ENCODE results near the gene CDH13.

CDH13 gene

GRCh38 chr16:83345846-83346640 is 719.3 kb downstream of the CDH13 start:
- no peak for DNase-seq (ENCODE audit: low read depth in 2 of 2)

GRCh38 chr16:83348991-83349390 is 722.2 kb downstream of the CDH13 start:
- no peak for DNase-seq (ENCODE audit: low read depth in 2 of 2)

- no peak for DNase-seq (ENCODE audit: low read depth in 2 of 2)
Measured at GRCh38 chr16:83350481-83350880, 723.7 kb downstream of the CDH13 start.

DNA sequence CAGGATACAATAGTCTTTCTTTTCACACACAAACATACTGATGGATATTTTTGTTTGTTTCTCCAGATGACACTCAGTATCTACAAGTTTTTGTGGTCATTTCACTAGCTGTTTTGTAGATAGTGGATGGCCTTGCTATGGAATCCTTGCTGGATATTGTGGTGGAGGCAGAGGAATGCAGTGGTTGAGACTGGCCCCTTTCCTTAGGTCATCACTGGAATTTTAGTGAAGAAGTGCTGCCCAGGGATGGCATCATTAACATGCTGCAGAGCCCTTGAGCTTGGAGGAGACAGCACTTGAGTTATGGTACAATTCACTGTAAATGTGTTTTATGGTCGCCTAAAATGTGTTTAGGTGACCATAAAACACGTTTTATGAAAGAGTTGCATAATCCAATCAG is 725.1 kb downstream of the CDH13 start:
- DNase-seq (ENCODE audit: low read depth in 2 of 2): no peak

- DNase-seq (ENCODE audit: low read depth in 2 of 2): no peak
Measured at GRCh38 chr16:83353241-83353640, 726.5 kb downstream of the CDH13 start.

DNA sequence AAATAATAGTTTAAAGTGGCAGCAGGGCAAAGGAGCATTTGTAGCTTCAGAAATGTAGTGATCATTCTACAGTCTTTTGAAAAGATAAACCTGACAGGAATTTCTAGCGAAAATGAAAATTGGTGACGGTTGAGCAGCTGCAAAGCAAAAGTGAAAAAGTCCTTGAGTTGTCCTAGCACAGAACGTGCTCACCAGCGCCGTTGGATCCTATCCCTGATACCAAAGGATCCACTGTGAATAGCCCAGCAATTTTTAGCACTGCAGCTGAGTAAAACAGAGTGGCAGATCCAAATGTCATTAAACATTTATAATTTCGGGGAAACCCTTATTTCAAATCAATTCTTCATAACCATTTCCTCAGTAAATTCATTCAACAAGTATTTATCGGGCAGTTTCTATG is 727.2 kb downstream of the CDH13 start:
- DNase-seq (ENCODE audit: low read depth in 2 of 2): no peak

DNA sequence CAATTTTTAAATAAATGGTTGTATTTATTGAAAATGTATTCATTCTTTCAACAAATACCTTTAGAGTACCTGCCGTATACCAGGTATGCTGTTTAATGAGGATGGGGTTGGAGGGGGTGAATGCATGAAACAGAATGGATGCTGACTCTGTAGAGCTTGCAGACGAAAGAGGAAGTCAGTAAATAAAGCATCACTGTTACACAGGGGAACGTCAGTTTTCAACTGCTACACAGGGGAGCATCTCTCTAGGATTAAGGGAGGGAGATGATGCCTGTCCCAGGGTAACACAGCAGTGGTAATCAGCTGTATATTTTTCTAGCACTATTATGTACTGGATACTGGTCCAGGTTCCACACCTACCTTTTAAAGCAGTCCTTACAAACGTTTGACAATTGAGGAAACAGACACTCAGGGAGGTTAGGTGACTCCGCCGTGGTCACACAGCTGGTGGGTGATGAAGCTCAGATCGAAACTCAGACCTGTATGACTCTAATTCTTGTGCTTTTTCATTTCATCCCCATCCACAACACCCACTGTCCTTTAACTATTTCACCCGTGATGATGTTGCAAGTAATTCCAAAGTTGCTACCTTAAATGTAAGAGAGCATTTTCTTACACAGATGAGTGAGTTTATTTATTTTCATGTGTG is 728.9 kb downstream of the CDH13 start:
- no peak for DNase-seq (ENCODE audit: low read depth in 2 of 2)

DNA sequence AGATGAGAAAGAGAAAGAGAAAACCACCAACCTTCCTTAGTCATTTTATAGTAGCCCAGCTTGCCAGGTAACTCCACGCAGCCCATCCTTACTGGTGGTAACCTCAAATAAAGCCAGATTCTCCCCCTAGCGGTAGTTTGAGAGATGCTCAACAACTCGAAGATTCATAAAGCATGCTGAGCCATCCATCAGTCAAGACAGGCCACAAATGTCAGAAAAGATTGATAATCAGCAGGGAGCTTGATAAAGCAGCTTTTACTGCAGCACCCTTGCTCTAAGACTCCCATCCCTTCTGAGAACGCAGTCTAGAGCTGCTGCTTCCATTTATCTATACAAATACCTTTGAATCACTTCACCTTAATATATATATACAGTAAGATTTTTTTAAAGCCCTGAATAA is 729.5 kb downstream of the CDH13 start:
- DNase-seq (ENCODE audit: low read depth in 2 of 2): no peak

- no peak for DNase-seq (ENCODE audit: low read depth in 2 of 2)
Measured at GRCh38 chr16:83356986-83357385, 730.2 kb downstream of the CDH13 start.

DNA sequence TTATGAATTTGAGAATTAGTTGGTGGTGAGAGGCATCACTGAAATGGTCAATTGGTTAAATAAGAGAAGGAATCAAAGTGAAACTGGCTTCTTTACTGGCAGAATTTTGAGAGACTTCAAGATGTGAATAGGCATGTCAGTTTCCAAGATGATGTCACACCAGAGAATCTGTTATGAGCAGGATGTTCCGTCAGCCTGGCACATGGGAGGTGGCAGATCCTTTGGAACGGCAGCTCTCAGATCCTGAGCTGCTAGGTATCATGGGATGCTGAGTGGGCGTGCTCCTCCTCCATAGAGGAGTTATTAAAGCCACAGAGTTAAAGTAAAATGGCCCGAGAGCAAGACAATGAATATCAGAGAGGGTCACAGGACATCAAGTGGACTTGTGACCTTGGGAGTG is 736.8 kb downstream of the CDH13 start:
- DNase-seq (ENCODE audit: low read depth in 2 of 2): no peak

DNA sequence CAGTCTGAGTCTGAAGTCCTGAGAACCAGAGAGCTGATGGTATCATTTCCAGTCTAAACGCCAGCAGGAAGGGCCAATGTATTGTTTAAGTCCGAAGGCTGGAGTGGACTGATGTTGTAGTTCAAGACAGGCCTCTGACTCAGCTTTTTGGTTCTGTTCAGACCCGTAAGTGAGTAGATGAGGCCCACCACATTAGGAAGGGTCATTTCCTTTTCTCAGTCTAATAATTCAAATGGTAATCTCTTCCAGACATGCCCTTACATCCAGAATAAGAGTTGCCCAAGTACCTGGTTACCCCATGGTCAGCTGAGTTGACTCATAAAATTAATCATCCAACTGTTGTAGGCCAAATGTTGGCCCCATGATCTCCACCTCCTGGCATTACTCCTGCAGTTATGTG is 738.4 kb downstream of the CDH13 start:
- no peak for DNase-seq (ENCODE audit: low read depth in 2 of 2)

- DNase-seq (ENCODE audit: low read depth in 2 of 2): no peak
Measured at GRCh38 chr16:83366228-83366627, 739.5 kb downstream of the CDH13 start.

- no peak for DNase-seq (ENCODE audit: low read depth in 2 of 2)
Measured at GRCh38 chr16:83374979-83375378, 748.2 kb downstream of the CDH13 start.

GRCh38 chr16:83389751-83390150 is 763.0 kb downstream of the CDH13 start:
- no peak for DNase-seq (ENCODE audit: low read depth in 2 of 2)

GRCh38 chr16:83390759-83391158 is 764.0 kb downstream of the CDH13 start:
- no peak for DNase-seq (ENCODE audit: low read depth in 2 of 2)

DNA sequence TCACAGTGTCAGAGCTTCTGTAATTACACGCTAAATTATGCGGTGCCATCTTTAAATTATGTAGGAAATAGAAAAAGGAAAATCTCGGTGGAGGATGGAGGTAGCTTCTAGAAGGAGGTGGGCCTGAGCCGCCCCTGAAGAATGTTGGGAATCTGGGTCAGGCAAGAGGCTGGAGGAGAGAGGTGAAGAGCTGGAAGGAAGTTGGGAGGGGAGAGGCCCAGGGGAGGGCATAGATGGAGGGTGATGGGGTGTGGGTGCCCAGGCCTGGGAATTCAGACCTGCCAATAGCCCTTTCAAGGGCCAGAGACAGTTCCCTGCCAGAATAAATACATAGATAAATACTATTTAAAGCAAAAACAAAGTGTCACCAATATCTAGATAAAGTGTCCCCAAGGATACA is 766.0 kb downstream of the CDH13 start:
- DNase-seq (ENCODE audit: low read depth in 2 of 2): no peak

GRCh38 chr16:83393196-83393981 is 766.6 kb downstream of the CDH13 start:
- DNase-seq (ENCODE audit: low read depth in 2 of 2): no peak

DNA sequence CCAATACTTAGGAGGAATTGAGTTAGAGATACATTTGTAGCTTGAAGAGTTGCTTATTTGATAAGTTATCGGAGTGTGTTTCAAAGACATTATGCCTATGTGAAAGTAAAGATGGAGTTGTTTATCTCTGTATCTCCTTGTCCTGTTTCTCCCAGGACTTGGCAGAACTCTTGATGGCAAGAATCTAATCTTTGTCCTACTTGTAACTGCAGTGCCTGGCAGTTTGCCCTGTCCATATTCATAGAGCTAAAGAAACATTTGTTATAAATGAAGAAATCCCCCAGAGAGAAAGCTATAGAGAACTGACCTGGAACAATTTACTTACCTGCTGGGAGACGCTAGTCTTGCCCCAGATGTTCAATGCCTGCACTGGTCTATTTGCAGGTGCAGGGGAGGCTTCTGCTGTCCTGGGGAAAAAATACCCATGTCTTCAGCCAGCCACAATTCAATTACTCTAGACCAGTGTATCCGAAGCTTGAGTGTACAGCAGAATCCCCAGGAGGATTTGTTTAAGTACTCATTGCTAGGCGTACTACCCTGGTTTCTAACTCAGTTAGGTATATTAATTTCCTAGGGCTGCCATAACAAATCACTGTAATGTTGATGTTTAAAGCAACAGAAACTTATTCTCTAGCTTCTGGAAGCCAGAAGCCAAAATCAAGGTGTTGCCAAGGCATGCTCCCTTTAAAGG is 771.0 kb downstream of the CDH13 start:
- DNase-seq (ENCODE audit: low read depth in 2 of 2): no peak

GRCh38 chr16:83400234-83400633 is 773.5 kb downstream of the CDH13 start:
- DNase-seq (ENCODE audit: low read depth in 2 of 2): no peak

DNA sequence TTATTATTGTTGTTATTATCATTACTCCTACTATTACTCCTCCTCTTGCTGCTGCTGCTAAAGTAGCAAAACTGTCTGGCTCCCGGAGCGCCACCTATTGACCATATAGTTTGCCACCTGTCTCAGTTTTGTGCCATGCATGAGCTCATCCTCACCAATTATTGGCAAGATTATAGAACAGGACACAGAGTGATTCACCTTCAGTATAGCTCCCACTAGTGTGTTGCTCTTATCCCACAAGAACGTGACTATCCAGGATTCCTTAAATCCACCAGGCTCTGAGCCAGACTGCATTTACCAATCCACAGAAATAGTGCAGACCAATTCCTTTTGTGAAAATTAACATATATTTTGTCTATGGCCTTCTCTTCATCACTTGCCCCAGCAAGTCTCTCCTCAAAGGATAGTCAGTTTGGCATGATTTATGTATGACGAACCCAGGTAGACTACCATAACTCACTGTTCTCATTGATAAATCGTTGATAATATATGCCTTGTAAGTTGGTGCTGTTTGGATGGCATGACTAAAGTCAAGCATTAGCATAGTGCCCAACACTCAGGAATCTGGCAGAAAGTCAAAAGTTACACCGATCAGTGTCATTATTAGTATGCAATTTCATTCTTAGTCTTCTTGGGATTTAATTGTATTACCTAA is 775.5 kb downstream of the CDH13 start:
- peak in 1 of 2 experiments; percentile 18 for DNase-seq (ENCODE audit: low read depth in 2 of 2)

- no peak for DNase-seq (ENCODE audit: low read depth in 2 of 2)
Measured at GRCh38 chr16:83402967-83403366, 776.2 kb downstream of the CDH13 start.

DNA sequence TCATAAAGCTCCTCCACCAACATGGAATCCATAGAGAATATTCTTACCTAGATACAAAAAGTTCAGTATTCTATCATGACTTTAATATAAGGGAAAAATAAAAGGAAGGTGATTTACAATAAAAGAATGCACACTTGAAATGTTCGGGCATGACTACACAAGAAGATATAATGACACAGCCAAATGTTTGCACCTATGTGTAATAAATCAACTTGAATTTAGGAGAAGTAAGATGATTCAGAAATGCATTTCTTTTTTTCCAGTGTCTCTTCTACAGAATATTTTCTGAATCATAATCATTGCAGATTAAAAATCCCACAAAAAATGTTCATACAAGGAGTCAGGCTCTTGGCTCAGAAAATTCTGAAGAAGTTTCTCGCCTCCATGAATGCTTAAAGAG is 777.0 kb downstream of the CDH13 start:
- peak; percentile 69 to 75 for DNase-seq (ENCODE audit: low read depth in 2 of 2)

Data from fibroblast of skin of left biceps (primary cell).